ENCODE measurements around the gene RNF217. TPM values are rescaled to one million over a fixed set of nuclear protein-coding genes. Genes with fewer than 3 reads are reported as not detected.

RNF217 gene
- total and polyA plus RNA-seq, 2 of the 13 experiments (the other 11 are each of a cell fraction or from before 2014, with no cell fraction given): 2.2 to 2.4 TPM

DNA sequence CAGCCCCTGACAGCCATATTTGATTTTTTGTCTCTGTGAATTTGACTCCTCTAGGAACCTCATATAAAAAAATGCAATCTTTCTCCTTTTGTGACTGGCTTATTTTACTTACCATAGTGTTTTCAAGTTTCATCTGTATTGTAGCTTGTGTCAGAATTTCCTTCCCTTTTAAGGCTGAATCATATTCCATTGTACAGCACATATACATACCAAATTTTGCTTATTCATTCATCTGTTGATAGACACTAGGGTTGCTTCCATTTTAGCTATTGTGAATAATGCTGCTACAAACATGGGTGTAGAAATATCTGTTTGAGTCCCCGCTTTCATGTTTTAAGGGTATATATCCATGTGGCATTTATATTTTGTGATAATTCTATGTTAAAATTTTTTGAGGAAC, 49.2 kb upstream of the RNF217 start:
- Histone ChIP-seq H2AFZ (ENCODE audit: low read length) (no peak overlapping the region), H3K27me3 (ENCODE audit: control insufficient read depth in 1 of 2, insufficient read depth in 2 of 2, low read length in 2 of 2) (no peaks in the 10 kb centered on the region), H3K9ac (ENCODE audit: insufficient read depth, low read depth, low read length) (no peak overlapping the region), H3K36me3 (replicated peaks in 1 of 2; ENCODE audit: control insufficient read depth in 1 of 2, insufficient read depth in 2 of 2, low read length in 2 of 2) (no peaks in the 10 kb centered on the region), H3K4me2 (ENCODE audit: low read depth, low read length) (no peak overlapping the region), H3K27ac (ENCODE audit: extremely low read length, insufficient read depth, low read length) (no peak overlapping the region), H3K4me1 (ENCODE audit: insufficient read depth, low read length) (no peaks in the 10 kb centered on the region), H3K79me2 (ENCODE audit: insufficient read depth, low read length) (no peaks in the 10 kb centered on the region), H3K4me3 (replicated peaks in 1 of 3; ENCODE audit: insufficient read depth in 1 of 3, low read depth in 2 of 3, low read length in 3 of 3) (no peak overlapping the region), H4K20me1 (ENCODE audit: insufficient read depth, low read length) (no peaks in the 10 kb centered on the region), H3K9me3 (ENCODE audit: low read length) (no peaks in the 10 kb centered on the region)
- intact Hi-C loops (cut with micrococcal nuclease; ENCODE audit: unreplicated experiment): no loop called here
- CTCF ChIA-PET (ENCODE audit: low intra/inter-chr PET ratio, low total read pairs): no interaction called here
- 3% methylated on average over 1 of the region's 1 CpG for WGBS (ENCODE audit: low lambda C conversion rate)
- POLR2A ChIA-PET: no interaction called here
- ATAC-seq (no peak), FAIRE-seq (no peak), DNase-seq (ENCODE audit: low spot score) (no peak)
- no TSS peak for BruUV-seq (replicated peaks)
- in situ Hi-C loops (cut with HindIII; ENCODE audit: extremely low pct_ligation_motif_present, low pct_unique_long_range_greater_than_20kb): no loop called here
- TF ChIP-seq ZNF3 (CRISPR knock-in tag; IDR thresholded peaks at IDR 0.05): no peak
- TF ChIP-seq TOPORS (CRISPR knock-in tag; IDR thresholded peaks at IDR 0.05): no peak
- TF ChIP-seq ZNF354B (CRISPR knock-in tag; IDR thresholded peaks at IDR 0.05): no peak
- no peak for TF ChIP-seq NONO (IDR thresholded peaks at IDR 0.05)
- no peak for TF ChIP-seq NONO (CRISPR knock-in tag; conservative IDR thresholded peaks at IDR 0.05)
- TF ChIP-seq, protein P1, sequence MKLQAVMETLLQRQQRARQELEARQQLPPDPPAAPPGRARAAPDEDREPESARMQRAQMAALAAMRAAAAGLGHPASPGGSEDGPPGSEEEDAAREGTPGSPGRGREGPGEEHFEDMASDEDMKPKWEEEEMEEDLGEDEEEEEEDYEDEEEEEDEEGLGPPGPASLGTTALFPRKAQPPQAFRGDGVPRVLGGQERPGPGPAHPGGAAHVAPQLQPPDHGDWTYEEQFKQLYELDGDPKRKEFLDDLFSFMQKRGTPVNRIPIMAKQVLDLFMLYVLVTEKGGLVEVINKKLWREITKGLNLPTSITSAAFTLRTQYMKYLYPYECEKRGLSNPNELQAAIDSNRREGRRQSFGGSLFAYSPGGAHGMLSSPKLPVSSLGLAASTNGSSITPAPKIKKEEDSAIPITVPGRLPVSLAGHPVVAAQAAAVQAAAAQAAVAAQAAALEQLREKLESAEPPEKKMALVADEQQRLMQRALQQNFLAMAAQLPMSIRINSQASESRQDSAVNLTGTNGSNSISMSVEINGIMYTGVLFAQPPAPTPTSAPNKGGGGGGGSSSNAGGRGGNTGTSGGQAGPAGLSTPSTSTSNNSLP (IDR thresholded peaks at IDR 0.05; ENCODE audit: low read depth, low read length): no peak
- no peak for TF ChIP-seq ZNF367 (CRISPR knock-in tag; IDR thresholded peaks at IDR 0.05; ENCODE audit: borderline replicate concordance)
- TF ChIP-seq PHF20 (CRISPR knock-in tag; IDR thresholded peaks at IDR 0.05): no peak
- TF ChIP-seq, protein P2, sequence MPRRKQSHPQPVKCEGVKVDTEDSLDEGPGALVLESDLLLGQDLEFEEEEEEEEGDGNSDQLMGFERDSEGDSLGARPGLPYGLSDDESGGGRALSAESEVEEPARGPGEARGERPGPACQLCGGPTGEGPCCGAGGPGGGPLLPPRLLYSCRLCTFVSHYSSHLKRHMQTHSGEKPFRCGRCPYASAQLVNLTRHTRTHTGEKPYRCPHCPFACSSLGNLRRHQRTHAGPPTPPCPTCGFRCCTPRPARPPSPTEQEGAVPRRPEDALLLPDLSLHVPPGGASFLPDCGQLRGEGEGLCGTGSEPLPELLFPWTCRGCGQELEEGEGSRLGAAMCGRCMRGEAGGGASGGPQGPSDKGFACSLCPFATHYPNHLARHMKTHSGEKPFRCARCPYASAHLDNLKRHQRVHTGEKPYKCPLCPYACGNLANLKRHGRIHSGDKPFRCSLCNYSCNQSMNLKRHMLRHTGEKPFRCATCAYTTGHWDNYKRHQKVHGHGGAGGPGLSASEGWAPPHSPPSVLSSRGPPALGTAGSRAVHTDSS (CRISPR knock-in tag; conservative IDR thresholded peaks at IDR 0.05): no peak
- TF ChIP-seq ZNF382 (CRISPR knock-in tag; IDR thresholded peaks at IDR 0.05; ENCODE audit: borderline replicate concordance): no peak
- TF ChIP-seq, protein P3, sequence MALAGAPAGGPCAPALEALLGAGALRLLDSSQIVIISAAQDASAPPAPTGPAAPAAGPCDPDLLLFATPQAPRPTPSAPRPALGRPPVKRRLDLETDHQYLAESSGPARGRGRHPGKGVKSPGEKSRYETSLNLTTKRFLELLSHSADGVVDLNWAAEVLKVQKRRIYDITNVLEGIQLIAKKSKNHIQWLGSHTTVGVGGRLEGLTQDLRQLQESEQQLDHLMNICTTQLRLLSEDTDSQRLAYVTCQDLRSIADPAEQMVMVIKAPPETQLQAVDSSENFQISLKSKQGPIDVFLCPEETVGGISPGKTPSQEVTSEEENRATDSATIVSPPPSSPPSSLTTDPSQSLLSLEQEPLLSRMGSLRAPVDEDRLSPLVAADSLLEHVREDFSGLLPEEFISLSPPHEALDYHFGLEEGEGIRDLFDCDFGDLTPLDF (CRISPR knock-in tag; IDR thresholded peaks at IDR 0.05): no peak
- TF ChIP-seq ZNF614 (CRISPR knock-in tag; IDR thresholded peaks at IDR 0.05; ENCODE audit: borderline replicate concordance): no peak
- TF ChIP-seq POLR2A (IDR thresholded peaks at IDR 0.05; ENCODE audit: insufficient read depth in 1 of 2, low read depth in 2 of 2, low read length in 2 of 2): no peak
- TF ChIP-seq, protein P4, sequence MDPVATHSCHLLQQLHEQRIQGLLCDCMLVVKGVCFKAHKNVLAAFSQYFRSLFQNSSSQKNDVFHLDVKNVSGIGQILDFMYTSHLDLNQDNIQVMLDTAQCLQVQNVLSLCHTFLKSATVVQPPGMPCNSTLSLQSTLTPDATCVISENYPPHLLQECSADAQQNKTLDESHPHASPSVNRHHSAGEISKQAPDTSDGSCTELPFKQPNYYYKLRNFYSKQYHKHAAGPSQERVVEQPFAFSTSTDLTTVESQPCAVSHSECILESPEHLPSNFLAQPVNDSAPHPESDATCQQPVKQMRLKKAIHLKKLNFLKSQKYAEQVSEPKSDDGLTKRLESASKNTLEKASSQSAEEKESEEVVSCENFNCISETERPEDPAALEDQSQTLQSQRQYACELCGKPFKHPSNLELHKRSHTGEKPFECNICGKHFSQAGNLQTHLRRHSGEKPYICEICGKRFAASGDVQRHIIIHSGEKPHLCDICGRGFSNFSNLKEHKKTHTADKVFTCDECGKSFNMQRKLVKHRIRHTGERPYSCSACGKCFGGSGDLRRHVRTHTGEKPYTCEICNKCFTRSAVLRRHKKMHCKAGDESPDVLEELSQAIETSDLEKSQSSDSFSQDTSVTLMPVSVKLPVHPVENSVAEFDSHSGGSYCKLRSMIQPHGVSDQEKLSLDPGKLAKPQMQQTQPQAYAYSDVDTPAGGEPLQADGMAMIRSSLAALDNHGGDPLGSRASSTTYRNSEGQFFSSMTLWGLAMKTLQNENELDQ (CRISPR knock-in tag; IDR thresholded peaks at IDR 0.05; ENCODE audit: borderline replicate concordance): no peak
- TF ChIP-seq, protein P5, sequence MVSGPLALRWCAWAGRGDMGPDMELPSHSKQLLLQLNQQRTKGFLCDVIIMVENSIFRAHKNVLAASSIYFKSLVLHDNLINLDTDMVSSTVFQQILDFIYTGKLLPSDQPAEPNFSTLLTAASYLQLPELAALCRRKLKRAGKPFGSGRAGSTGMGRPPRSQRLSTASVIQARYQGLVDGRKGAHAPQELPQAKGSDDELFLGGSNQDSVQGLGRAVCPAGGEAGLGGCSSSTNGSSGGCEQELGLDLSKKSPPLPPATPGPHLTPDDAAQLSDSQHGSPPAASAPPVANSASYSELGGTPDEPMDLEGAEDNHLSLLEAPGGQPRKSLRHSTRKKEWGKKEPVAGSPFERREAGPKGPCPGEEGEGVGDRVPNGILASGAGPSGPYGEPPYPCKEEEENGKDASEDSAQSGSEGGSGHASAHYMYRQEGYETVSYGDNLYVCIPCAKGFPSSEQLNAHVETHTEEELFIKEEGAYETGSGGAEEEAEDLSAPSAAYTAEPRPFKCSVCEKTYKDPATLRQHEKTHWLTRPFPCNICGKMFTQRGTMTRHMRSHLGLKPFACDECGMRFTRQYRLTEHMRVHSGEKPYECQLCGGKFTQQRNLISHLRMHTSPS (CRISPR knock-in tag; IDR thresholded peaks at IDR 0.05; ENCODE audit: low read depth): no peak

Data from HepG2 (cell line).